Activated naive CD4-positive, alpha-beta T cell (primary cell): ENCODE results near the gene NRG2.

ENCODE experiments used
- DNase-seq, 4 experiments: peaks; one replicate each; lab custom pipeline; 2025; lab: John Stamatoyannopoulos, UW

Gene NRG2

GRCh38 chr5:139942243-139942642 lies 100.9 kb downstream of the NRG2 start:
- no peak for DNase-seq

GRCh38 chr5:139930406-139930805 lies 112.7 kb downstream of the NRG2 start:
- DNase-seq: no peak

DNA sequence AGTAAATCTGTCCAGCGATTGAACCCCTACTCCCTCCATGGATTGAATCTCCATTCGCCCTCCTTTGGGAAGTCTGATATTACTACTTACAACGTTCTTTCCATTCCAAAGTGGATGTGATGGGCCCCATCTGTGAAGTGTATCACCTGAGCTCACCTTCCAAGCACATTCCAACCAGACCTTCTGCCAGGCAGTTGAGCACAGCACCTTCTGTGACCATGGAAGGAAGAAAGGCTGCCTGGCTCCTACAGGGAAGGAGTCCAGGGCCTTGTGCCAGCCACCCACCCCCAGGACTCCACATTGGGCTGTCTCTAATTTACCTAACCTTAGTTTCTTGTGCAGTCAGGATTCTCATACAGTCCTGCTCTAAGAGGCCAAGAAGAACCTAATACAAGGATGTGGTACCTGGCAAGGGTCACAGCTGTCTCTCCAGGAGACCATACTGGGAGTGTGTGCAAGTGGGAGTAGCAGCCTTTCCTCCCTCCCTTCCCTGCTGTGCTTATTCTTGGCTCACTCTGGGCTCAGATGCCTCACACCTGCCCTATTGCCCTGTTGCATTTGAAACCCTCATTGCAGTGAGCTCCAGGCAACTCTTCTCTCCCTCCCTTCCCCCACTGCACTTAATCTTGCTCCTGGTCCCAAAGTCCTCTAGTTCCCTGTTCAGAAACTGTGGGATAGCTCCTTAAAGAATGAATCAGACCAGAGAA lies 116.1 kb downstream of the NRG2 start:
- DNase-seq: no peak

DNA sequence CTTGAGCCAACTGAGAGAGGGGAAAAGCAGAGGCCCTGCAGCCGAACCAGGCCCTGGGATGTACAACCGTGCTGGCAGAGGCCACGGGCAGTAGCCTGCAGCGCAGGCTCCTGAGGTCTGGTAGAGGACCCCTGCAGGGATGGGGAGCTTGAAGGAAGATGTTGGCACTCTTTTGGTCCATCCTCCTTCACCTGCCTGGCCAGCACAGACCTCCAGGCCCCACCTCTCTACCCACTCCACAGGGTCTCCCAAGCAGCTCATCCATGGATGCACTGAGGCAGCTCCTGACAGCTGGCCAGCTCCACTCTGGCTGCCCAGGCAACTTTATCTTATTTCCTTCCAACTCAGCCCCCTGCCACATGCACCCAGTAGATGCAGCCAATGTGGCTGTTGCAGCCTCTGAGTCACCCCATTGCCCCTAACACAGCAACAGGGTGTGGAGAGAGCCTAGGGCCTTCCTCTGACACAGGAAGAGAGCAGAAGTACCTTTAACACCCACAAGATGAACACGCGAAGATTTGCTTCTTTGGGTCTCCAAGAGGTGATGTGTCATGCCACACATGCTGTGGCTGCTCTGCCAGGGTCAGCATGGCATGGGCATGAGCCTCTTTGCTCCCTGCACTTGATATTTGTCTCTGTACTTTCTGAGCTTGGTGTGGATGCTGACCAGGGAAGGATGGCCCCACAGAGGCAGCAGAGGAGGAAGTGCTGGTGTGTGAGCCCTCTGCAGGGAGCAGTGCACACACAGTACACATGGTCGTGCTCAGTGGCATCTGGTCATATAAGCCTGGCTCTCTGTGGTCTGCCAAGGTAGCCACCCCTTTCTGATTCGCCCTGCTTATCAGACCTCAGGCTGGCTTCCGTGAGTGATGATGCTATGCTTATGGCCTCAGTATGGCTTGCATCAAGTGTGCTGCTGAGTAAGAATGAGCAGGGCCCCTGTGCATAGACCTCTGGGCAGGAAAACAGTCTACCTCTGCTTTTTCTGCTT lies 117.2 kb downstream of the NRG2 start:
- no peak for DNase-seq

DNA sequence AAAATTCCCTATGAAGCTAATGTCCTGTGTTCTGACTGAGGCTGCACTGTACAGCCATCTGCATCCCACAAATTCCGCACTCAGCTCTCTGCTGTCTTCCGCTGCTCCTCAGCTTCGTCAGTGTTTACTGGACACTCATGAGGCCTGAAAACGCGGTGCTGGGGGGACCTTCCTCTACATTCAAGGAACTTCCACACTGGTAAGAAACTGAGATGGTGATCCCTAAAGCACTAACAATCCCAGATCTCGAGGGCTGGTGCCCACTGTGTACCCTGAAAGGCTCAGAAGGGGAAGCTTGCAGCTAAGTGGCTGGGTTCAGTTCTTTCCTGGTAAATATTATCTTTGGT lies 117.9 kb downstream of the NRG2 start:
- no peak for DNase-seq

GRCh38 chr5:139924294-139925215 lies 118.5 kb downstream of the NRG2 start:
- no peak for DNase-seq

DNA sequence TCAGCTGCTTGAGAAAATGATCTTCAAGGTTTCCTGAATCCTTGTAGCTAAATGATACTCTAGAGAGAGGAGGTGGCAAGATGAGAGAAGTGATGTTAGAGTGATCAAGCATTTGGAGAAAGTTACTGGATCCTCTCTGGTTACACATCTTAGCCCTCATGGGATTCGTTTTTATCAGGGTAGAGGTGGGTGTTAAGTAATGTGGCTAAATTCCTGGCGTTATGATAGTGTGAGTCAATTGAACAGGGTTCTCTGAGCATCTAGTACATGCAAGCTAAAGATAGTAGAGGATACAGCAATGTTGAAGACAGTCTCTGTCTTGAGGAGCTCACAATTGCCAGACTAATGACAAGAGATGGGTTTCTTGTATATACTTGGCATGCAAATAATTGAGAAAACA lies 123.8 kb downstream of the NRG2 start:
- no peak for DNase-seq

DNA sequence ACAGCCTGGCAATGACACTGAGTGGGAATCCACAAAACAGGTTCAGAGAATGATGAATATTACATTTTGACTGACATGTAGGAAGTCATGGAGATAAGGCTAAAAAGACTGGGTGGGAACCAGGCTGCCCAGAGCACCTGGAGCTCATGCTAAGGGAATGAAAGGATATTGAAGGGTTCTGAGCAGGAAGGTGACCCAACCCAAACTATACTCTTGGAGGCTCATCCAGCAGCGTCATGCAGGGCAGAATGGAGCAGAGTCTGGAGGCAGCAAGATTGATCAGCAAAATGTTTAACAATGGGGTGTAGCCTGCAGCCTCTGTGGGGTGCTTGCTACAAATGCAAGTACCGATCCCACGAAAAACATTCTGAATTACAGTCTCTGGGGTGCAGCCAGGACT lies 127.3 kb downstream of the NRG2 start:
- DNase-seq: no peak

DNA sequence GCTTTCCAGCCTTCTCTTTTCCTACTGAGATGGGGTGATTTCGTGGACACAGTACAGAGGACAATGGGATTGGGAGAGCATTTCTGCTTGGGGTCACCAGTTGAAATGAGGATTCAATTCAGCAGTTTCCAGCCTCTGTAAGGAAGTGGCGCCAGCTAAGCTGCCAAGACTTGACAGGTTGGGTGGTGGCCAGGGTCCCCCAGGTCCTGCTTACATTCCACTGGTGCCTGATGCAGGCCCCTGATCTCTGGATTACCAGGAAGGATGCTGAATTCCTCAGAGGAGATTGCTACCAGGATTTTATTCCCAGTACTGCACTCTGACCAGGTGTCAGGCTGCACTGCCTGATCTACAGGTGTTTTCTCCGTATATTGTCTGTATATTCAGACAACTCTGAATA lies 127.8 kb downstream of the NRG2 start:
- no peak for DNase-seq

- DNase-seq: no peak
Observed at GRCh38 chr5:139914218-139914807, 128.8 kb downstream of the NRG2 start.

DNA sequence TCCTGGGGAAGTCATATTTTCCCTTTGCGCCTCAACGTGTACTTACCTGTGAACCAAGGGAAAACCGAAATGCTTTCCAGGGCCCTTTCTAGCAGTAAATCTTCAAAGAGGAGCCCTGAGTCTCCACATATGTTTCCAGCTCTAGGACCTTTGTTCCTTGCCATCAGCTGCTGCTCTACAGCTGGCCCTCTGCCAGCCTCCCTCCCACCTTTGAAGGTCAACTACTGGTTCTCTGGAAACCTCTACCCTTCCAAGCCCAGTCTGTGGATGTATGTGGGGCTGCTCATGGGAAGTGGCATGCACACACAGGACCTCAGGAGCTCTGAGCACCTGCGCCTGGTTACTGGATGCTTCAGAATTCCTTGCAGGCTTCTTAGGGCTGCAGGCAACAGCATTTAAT lies 130.3 kb downstream of the NRG2 start:
- DNase-seq: no peak

- no peak for DNase-seq
Observed at GRCh38 chr5:139912158-139912557, 130.9 kb downstream of the NRG2 start.

GRCh38 chr5:139911425-139912120 lies 131.5 kb downstream of the NRG2 start:
- no peak for DNase-seq

- DNase-seq: no peak
Observed at GRCh38 chr5:139910901-139911300, 132.2 kb downstream of the NRG2 start.

GRCh38 chr5:139910036-139910435 lies 133.1 kb downstream of the NRG2 start:
- no peak for DNase-seq

- DNase-seq: no peak
Observed at GRCh38 chr5:139908749-139909148, 134.3 kb downstream of the NRG2 start.

- DNase-seq: no peak
Observed at GRCh38 chr5:139906661-139907060, 136.4 kb downstream of the NRG2 start.

DNA sequence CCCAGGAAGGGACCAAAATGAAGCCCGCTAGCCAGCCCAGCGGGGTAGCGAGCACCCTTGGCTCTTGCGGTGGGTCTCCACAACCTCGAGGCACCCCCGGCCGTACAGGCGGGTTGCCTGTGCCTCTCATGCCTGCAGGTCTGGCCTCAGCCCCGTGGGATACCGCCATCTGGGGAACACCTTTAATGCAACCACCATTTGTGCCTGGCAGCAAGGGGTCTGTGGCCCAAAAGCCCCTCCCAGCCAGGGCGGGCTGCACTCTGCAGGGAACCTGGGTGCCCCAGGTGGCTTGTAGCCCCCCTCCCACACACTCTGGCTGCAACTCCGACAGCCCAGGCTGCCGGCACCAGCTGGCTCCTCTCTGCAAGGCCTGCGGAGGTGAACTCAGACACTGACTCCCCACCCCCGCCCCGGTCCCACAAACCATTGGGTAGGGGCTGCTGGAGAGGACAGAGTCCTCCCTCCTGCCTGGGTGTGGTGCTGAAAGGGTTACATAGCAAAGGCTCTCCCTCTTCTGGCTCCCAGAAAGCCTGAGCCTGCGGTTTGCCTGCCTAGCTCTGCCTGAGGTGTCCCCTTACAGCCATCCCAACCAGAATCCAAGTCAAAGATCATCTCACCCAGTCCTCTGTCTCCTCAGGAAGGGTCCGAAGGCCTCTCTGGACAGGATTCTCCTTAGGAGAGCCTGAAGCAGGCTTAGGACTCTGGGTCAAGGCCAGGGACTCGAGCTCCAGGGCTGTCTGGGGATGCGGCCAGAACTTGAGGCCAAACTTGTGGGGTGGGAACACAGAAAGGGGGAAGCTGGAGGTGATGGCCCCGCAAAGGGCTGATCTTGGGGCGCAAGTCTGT lies 138.1 kb downstream of the NRG2 start:
- no peak for DNase-seq

- no peak for DNase-seq
Observed at GRCh38 chr5:139904566-139904815, 138.6 kb downstream of the NRG2 start.

GRCh38 chr5:139903795-139904565 lies 139.1 kb downstream of the NRG2 start:
- no peak for DNase-seq
